ENCODE measurements around the gene ZBTB20. TPM values are rescaled to one million over a fixed set of nuclear protein-coding genes. Genes with fewer than 3 reads are reported as not detected.

The ZBTB20 gene
- total and polyA plus RNA-seq, 10 donors: 0.32 to 89.7 (median 71.8) TPM

- Histone ChIP-seq H3K27me3 (replicated peaks in 1 of 7) (no peaks in the 10 kb centered on the region), H3K27ac (peak overlapping the region in 5 of 8 donors; percentile 68 to 80 (median 78)), H3K9me3 (no peaks in the 10 kb centered on the region), H3K4me3 (peak overlapping the region in 2 of 8 donors; percentile 46 to 59), H3K36me3 (no peaks in the 10 kb centered on the region), H3K4me1 (peaks cover 8 to 67% (median 36%) of the 10 kb centered on the region in 6 donors)
- TF ChIP-seq POLR2AphosphoS5 (IDR thresholded peaks at IDR 0.05): no peak
- TF ChIP-seq POLR2A (IDR thresholded peaks at IDR 0.05): no peak
- no peak for TF ChIP-seq CTCF (IDR thresholded peaks at IDR 0.05 in 8 of 11, conservative IDR thresholded peaks at IDR 0.05 in 3 of 11)
- WGBS, 5 donors: 65 to 95% (median 74%) methylated on average over 2 of the region's 2 CpGs
- no peak for DNase-seq
- intact Hi-C loops (cut with DNase I; ENCODE audit: low total_unique reads): no loop called here
Observed at GRCh38 chr3:114452937-114453336, 694.2 kb downstream of the ZBTB20 start.

GRCh38 chr3:114452256-114452655 lies 694.8 kb downstream of the ZBTB20 start:
- no peak for DNase-seq
- TF ChIP-seq POLR2AphosphoS5 (IDR thresholded peaks at IDR 0.05): no peak
- no peak for TF ChIP-seq POLR2A (IDR thresholded peaks at IDR 0.05)
- no peak for TF ChIP-seq CTCF (IDR thresholded peaks at IDR 0.05 in 8 of 11, conservative IDR thresholded peaks at IDR 0.05 in 3 of 11)
- peak overlapping the region in 1 of 8 donors; percentile 59 for H3K4me3 ChIP-seq
- no peaks in the 10 kb centered on the region for H3K27me3 ChIP-seq (replicated peaks in 1 of 7)
- H3K36me3 ChIP-seq: no peaks in the 10 kb centered on the region
- intact Hi-C loops (cut with DNase I; ENCODE audit: low total_unique reads): no loop called here
- H3K9me3 ChIP-seq: no peaks in the 10 kb centered on the region
- peaks cover 8 to 71% (median 35%) of the 10 kb centered on the region in 6 donors for H3K4me1 ChIP-seq
- peak overlapping the region; percentile 28 to 80 (median 73) for H3K27ac ChIP-seq
- 67 to 89% (median 86%) methylated on average over 1 of the region's 1 CpG for WGBS, 5 donors

GRCh38 chr3:114451561-114452018 lies 695.5 kb downstream of the ZBTB20 start:
- H3K36me3 ChIP-seq: no peaks in the 10 kb centered on the region
- no peaks in the 10 kb centered on the region for H3K27me3 ChIP-seq (replicated peaks in 1 of 7)
- H3K9me3 ChIP-seq: no peaks in the 10 kb centered on the region
- no peak for DNase-seq
- 48 to 77% (median 69%) methylated on average over 10 of the region's 10 CpGs for WGBS, 5 donors
- TF ChIP-seq POLR2A (IDR thresholded peaks at IDR 0.05) (no peak), POLR2AphosphoS5 (IDR thresholded peaks at IDR 0.05) (no peak), CTCF (IDR thresholded peaks at IDR 0.05 in 8 of 11, conservative IDR thresholded peaks at IDR 0.05 in 3 of 11) (no peak)
- peak overlapping the region; percentile 28 to 80 (median 73) for H3K27ac ChIP-seq
- intact Hi-C loops (cut with DNase I; ENCODE audit: low total_unique reads): no loop called here
- H3K4me1 ChIP-seq: peaks cover 8 to 72% (median 34%) of the 10 kb centered on the region in 6 donors
- H3K4me3 ChIP-seq: peak overlapping the region in 2 of 8 donors; percentile 4 to 43

GRCh38 chr3:114451051-114451451 lies 696.0 kb downstream of the ZBTB20 start:
- Histone ChIP-seq H3K4me1 (peaks cover 3 to 68% (median 32%) of the 10 kb centered on the region in 6 donors), H3K36me3 (no peaks in the 10 kb centered on the region), H3K27ac (peak overlapping the region in 6 of 8 donors; percentile 41 to 80 (median 78)), H3K27me3 (replicated peaks in 1 of 7) (no peaks in the 10 kb centered on the region), H3K4me3 (peak overlapping the region in 1 of 8 donors; percentile 43), H3K9me3 (no peaks in the 10 kb centered on the region)
- TF ChIP-seq POLR2AphosphoS5 (IDR thresholded peaks at IDR 0.05) (peak in 1 of 3 donors; percentile 26), CTCF (IDR thresholded peaks at IDR 0.05 in 8 of 11, conservative IDR thresholded peaks at IDR 0.05 in 3 of 11) (no peak), POLR2A (IDR thresholded peaks at IDR 0.05) (peak in 1 of 3 donors; percentile 32)
- no peak for DNase-seq
- intact Hi-C loops (cut with DNase I; ENCODE audit: low total_unique reads): no loop called here
- 24 to 43% (median 35%) methylated on average over 2 of the region's 2 CpGs for WGBS, 5 donors

Measured in spleen (tissue), 11 donors.